GM10847 (cell line): Measurements from ENCODE around the gene SLC44A5.

Experiments used
- POLR2A ChIP-seq: IDR thresholded peaks from 2 replicates; pipeline ENCODE4 v1.6.1; 2011; ENCODE audit not compliant: insufficient read length; ENCODE audit errors: extremely low read depth

SLC44A5 gene

DNA sequence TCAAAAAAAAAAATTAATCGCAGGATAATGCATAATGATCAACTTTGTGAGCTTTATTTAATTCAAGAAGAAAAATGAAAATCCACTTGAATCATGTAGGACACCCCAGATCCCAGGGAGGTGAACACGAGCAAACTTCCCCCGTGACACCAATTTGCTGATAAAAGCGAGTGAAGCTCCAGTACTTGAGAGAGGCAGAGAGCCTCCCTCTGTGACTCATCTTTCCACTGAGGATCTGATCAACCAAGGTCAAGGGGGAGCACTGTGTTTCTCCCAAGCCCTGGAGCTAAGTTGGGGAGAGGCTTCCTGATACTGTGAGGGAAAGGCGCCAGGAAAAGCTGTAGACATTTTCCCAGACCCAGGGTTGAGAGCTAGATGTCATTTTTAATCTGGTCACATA is 160.9 kb downstream of the SLC44A5 start:
- no peak for TF ChIP-seq POLR2A

DNA sequence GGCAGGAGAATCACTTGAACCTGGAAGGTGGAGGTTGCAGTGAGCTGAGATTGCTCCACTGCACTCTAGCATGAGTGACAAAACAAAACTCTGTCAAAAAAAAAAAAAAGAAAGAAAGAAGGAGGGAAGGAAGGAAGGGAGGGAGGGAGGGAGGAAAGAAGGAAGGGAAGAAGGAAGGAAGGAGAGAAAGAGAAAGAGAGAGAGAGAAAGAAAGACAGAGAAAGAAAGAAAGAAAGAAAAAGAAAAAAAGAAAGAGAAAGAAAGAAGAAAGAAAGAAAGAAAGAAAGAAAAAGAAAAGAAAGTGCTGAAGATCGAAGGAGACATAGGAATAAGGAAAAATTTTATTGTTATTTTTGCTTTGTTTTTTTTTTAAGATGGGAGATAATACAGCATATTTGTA is 166.7 kb downstream of the SLC44A5 start:
- no peak for TF ChIP-seq POLR2A

DNA sequence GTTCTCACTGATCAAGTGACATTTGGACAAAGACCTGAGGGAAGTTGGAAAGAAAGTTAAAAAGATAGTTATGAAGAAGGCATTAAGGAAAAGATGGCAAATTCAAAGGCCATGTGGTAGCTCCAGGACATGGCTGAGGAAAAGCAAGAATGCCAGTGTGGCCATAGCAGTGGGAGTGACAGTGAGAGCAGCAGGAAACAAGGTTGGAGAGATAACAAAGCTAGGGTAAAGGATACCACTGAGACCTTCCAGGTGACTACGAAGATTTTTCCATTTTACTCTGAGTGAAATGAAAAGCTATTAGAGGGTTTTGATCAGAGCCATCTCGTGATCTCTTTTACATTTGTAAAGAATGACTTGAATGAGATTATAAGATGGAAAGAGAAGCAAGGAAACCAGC is 170.6 kb downstream of the SLC44A5 start:
- TF ChIP-seq POLR2A = no peak

DNA sequence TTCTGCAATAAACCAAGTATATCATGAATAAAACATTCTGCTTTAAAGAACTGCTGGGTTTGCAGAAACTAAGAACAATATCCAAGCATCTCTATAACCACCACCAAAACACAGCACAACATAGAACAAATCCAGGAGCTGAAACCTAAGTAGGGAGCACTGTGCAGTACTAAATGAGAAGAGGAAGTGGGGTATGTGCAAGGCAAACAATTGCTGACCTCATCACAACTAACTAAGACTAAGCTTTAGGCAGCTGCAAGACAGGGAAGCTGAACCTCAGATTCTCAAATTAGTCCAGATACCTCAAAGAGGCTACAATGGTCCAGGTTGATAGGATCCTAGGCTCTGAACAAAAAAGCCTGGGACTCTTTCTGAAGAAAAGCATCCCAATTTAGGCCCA is 172.6 kb downstream of the SLC44A5 start:
- TF ChIP-seq POLR2A = no peak

DNA sequence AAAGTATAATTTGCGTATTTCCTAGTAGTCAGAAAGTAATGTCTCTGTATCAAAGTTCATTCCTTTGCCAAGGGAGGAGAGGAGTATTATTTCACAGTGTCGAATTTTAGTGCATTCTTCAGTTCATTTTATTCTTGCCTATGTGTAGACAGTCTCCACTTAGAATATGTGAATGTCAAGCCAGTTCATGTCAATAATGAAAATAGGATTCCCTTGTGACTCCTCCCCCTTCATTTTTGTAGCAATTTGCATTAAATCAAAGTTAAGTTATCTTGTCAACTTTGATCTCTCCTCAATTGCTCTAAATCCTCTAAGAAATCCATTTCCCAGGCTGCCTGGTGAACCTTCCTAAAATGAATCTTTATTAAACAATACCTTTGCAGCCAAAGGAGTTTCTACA is 179.1 kb downstream of the SLC44A5 start:
- TF ChIP-seq POLR2A = no peak

DNA sequence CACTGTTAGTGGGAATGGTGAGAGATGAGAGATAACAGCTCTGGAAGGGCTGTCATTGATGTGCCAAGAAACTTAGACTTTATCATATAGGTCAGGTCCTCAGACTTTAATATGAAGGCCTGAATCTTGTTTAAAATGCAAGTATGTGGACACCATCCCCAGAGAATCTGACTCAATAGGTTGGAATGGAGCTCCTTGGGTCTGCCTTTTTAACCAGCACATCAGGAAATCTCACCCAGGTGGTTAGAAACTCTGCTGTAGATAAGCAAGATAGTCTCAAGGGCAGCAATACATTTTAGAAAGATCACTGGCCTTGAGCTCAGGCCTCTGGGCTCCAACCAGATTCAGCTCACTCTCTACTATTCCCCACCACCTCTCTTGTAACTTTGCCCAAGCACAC is 180.4 kb downstream of the SLC44A5 start:
- TF ChIP-seq POLR2A = no peak

DNA sequence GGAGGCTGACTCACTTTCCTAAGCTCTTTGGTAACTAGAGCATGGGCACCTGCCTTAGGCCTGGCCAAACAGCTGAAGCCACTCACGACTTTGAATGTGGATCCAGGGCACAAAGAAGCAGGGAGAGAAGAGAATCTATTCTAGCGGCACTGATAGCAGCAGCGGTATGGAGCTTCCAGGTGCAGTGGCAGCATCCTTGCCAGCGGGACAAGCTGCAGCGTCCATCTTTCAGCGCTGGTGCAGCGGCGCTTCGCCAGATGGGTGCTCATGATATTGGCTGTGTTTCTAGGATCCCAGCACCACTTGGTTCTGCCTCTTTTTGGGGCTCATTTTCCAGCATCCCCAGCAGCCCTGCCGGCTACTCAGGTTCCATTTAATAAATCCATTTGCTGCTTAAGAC is 184.2 kb downstream of the SLC44A5 start:
- no peak for TF ChIP-seq POLR2A

DNA sequence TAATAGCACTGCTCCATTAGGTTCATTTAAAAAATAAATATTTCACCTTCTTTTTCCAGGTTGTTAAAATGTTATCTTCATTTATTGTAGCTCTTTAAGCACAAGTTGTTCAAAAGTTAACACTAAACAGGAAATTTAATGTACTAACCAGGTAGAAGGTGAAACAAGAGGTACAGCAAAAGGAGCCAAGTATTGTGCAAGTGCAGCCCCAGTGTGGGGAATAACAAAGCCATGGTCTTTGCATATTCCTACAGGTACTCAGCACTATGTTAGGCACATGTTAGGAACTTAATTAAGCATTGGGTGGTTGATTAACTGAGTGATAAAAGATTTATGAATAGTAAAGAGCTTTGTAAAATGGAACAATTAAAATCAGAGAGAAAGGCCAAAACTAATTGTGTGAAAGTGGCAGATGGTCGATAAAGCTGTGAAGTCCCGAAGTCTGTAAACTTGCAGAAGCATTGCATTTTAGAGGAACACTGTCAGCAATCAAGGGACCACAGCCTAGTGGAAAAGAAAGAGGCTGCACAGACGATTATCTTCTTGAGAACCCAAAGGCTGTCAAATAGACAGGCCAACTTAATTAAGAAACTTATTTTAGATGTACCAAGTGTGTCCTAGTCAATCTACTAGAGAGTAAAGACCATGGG is 185.8 kb downstream of the SLC44A5 start:
- TF ChIP-seq POLR2A = no peak

DNA sequence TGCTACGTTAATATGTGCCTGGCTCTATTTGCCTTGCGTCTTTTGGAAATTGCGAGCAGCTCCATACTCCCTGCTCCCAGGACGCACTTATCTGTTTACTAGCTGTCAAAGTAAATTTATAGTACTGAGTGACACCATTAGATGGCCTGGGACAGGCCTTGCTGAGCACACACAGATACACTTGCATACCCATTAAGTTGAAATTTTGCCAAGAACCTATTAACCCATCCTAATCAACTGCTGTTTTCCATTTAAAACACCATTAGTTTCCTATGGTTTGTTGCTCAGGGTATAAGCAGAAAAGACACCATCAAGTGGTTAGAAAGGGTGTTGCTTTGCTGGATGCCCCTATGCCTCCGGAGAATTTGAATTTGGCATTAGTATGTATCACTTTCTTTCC is 187.3 kb downstream of the SLC44A5 start:
- TF ChIP-seq POLR2A = no peak

DNA sequence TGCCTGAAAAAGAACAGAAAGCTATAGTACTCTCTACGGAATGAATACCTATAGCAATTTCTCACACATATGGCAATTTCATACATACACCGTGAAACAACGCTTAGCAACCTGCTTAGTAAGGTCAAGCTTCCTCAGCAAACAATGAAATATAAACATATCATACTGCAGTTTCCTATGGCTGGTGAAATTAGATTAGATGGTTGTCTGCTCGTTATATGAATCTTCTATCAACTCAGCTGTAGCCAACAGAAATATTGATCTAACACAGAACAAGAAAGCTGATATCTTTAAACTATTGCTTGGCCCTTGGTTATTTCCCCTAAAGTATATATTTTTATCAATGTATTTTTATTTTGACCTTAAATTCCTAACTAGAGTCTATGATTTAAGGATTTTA is 187.8 kb downstream of the SLC44A5 start:
- no peak for TF ChIP-seq POLR2A

DNA sequence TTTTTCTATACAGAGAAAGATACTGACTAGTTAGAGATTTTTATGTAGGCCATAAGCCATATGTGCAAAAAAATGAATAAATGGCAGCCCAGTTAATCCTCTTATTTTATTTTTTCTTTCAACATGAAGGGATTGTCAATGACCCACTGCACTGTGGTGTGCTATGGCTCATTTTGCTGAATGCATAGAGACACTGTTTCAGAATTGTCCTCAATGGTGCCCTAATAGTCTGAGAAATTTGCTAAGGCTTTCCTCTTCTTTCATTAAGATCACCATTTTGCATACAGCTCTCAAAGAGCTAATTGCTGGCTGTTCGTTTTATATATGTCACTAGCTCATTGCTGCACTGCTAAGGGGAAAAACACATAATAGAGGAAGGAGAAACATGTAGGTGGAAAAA is 189.5 kb downstream of the SLC44A5 start:
- TF ChIP-seq POLR2A = no peak

DNA sequence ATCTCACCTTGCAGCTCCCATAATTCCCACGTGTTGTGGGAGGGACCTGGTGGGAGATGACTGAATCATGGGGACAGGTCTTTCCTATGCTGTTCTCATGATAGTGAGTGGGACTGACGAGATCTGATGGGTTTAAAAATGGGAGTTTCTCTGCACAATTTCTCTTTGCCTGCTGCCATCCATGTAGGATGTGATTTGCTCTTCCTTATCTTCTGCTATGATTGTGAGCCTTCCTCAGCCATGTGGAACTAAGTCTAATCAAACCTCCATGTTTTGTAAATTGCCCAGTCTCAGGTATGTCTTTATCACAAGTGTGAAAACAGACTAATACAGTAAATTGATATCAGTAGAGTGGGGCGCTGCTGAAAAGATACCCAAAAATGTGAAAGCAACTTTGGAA is 195.7 kb downstream of the SLC44A5 start:
- TF ChIP-seq POLR2A = no peak

DNA sequence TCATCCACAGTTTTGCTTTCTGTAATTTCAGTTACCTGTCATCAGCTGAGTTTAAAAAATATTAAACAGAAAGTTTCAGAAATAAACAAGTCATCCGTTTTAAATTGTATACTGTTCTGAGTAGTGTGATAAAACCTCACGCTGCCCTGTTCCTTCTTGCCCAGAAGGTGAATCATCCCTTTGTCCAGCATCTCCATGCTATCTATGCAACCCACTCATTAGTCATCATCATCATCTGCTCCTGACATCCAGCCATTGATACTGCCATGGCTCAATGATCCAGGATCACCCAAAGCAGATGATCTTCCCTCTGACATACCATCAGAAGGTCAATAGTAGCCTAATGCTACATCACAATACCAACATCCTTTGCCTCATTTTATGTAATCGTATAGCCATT is 198.3 kb downstream of the SLC44A5 start:
- TF ChIP-seq POLR2A = no peak

DNA sequence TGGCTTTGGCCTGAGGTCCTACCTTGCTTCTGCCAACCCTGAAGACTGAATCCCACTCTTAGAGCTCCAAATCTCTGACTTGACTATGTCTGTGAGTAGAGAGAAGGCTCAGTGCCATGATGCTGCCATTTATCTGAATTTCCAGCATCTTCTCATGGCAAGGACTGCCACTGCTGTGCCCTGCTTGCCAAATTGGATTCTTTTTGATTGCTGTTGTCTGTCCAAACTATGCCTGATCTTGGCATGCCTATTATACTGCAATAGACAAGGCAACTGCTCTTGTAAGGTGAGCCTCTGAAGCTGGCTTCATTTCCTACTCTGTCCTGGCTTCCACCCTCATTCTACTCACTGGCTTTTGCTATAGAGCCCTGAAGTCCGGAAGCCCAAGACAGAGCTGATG is 210.2 kb downstream of the SLC44A5 start:
- TF ChIP-seq POLR2A = no peak

DNA sequence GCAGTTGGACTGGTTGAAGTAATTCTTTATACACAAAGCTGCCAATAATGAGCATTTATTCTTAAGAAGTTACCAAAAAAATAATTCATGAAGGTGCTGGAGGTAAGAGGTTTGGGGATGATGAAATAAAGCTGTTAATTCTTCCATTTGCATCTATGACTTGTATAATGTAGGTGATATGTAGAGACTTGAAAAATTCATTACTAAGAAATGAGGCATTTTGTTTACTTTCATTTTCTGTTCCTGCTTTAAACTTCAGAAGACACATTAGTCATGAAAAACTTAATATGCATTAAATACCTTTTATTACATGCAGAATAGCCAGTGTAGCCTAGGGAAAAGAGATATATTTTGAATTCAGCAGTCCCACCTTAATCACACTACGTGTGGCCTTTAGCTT is 214.2 kb downstream of the SLC44A5 start:
- no peak for TF ChIP-seq POLR2A

DNA sequence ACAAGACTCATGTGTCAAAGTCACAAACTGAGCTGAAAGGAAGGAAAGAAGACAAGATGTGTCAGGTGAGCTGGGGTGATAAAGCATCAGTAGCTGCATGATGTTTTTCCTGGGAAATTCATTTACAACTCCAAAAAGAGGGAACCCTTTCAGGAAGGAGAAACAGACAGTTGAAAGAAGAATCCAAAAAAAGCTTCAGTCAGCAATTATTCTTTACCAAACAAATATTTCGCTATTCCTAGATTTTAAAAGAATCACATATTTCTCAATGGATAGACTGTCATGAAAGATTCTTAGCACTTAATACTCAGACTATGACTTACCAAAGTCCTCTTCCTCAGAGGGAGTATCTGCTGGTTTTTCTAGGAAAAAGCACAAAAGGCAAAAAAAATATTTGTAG is 214.7 kb downstream of the SLC44A5 start:
- TF ChIP-seq POLR2A = no peak

DNA sequence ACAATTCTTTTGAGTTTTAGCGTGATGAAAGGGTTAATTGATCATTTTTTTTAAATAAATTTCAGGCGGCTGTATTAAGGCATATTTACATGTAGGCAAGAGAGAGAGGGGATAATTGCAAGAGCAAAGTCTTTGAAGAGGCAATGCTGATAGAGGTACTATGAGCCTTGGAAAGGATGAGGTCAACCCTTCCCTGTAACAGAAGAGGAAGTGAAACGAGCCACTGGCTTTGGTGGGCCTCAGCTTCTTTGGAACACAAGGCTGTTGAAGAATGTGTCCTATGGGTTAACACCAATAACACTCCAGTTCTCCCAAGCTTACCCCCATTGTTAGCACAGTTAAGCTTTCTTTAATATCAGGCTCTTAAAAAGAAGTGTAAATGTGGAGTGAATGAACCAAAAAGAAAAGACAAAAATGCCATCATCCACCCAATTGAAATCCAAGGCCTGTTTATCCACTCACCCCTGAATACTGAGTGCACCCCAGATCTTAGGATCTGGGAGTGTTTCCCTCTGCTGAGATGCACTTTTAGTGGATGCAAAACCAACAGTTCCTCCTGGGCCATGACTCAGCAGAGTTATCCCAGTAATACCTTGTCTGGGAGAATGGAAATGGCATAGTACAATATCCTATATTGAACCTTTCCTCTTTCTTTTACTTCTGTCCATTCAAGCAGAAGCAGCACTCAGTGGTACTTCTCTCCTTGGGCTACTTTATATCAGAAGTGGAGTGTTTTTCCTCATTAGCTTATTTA is 216.4 kb downstream of the SLC44A5 start:
- TF ChIP-seq POLR2A = no peak
